SIG-M5 treated with dmso at 0.1 percent for 504 hours (cell line): ENCODE data around the gene RAX2.

ENCODE experiments used
- DNase-seq: peaks from one replicate; lab custom pipeline; 2025; ENCODE audit not compliant: unreplicated experiment; lab: John Stamatoyannopoulos, UW

The RAX2 gene

GRCh38 chr19:3803114-3803888 lies 31.3 kb upstream of the RAX2 start:
- no peak for DNase-seq

GRCh38 chr19:3801412-3802096 lies 29.5 kb upstream of the RAX2 start:
- no peak for DNase-seq

GRCh38 chr19:3800996-3801395 lies 29.0 kb upstream of the RAX2 start:
- no peak for DNase-seq

GRCh38 chr19:3798137-3798536 lies 26.1 kb upstream of the RAX2 start:
- DNase-seq, result no peak

- DNase-seq, result no peak
These were observed 24.3 kb upstream of the RAX2 start for GRCh38 chr19:3796358-3796757.

GRCh38 chr19:3793799-3794198 lies 21.8 kb upstream of the RAX2 start:
- DNase-seq, result no peak

GRCh38 chr19:3792114-3792513 lies 20.1 kb upstream of the RAX2 start:
- no peak for DNase-seq

- no peak for DNase-seq
These were observed 18.9 kb upstream of the RAX2 start for GRCh38 chr19:3790941-3791340.

- DNase-seq, result no peak
These were observed 18.2 kb upstream of the RAX2 start for GRCh38 chr19:3790209-3790734.

- DNase-seq, result no peak
These were observed 17.2 kb upstream of the RAX2 start for GRCh38 chr19:3788996-3789778.

- peak; percentile 79 for DNase-seq
These were observed 14.2 kb upstream of the RAX2 start, which contains the start of gene MATK for GRCh38 chr19:3785938-3786824. TSS of gene MATK (minus strand) at chr19:3786381. CDS start at chr19:3785135, 1,246 bp downstream.

GRCh38 chr19:3785451-3785937 lies 13.5 kb upstream of the RAX2 start:
- peak; percentile 41 for DNase-seq

GRCh38 chr19:3784607-3785450 lies 12.8 kb upstream of the RAX2 start:
- DNase-seq, result no peak

- no peak for DNase-seq
These were observed 11.9 kb upstream of the RAX2 start for GRCh38 chr19:3783660-3784584.

GRCh38 chr19:3782903-3783302 lies 10.9 kb upstream of the RAX2 start:
- no peak for DNase-seq

- DNase-seq, result no peak
These were observed 10.3 kb upstream of the RAX2 start for GRCh38 chr19:3782330-3782729.

GRCh38 chr19:3781603-3782002 lies 9.6 kb upstream of the RAX2 start:
- DNase-seq, result no peak

GRCh38 chr19:3780786-3781304 lies 8.8 kb upstream of the RAX2 start:
- peak; percentile 7 for DNase-seq
